Aorta (tissue), 5 donors: ENCODE results near the gene PLXNA2. TPM values are rescaled to one million over a fixed set of nuclear protein-coding genes. Genes with fewer than 3 reads are reported as not detected.

Source experiments
- ATAC-seq: fragments of 200-7000 bp; cut with Tn5 transposase; one replicate; pipeline ENCODE4 v1.9.1; 2022; ENCODE audit warnings: moderate library complexity; ENCODE audit not compliant: low FRiP score
- DNase-seq, 2 donors: peaks; one replicate each; pipeline ENCODE4 v3.0.0-alpha.2; 2020
- H3K27ac ChIP-seq, 2 donors: one replicate each; pipeline ENCODE4 v1.5.1; 2013; ENCODE audit warnings: low read length in 2 of 2, mild to moderate bottlenecking in 2 of 2, moderate library complexity in 2 of 2, control low read depth in 1 of 2, inconsistent platforms in 1 of 2, low read depth in 1 of 2
- H3K27me3 ChIP-seq, 2 donors: one replicate each; pipeline ENCODE4 v1.6.1; 2013; ENCODE audit warnings: control low read depth in 1 of 2, low read length in 1 of 2, mild to moderate bottlenecking in 1 of 2, moderate library complexity in 1 of 2; ENCODE audit not compliant: insufficient read depth in 2 of 2, control insufficient read depth in 1 of 2
- H3K36me3 ChIP-seq, 2 donors: one replicate each; pipeline ENCODE4 v1.6.1; 2013; ENCODE audit warnings: control low read depth in 1 of 2, low read length in 1 of 2, mild to moderate bottlenecking in 1 of 2; ENCODE audit not compliant: insufficient read depth in 2 of 2, control insufficient read depth in 1 of 2
- H3K4me1 ChIP-seq, 2 donors: one replicate each; pipeline ENCODE4 v1.6.1; 2013; ENCODE audit warnings: low read length in 2 of 2, control low read depth in 1 of 2, mild to moderate bottlenecking in 1 of 2, moderate library complexity in 1 of 2; ENCODE audit not compliant: insufficient read depth in 2 of 2, control insufficient read depth in 1 of 2
- H3K4me3 ChIP-seq, 2 donors: one replicate each; pipeline ENCODE4 v1.5.1; 2013; ENCODE audit warnings: low read length in 2 of 2, control low read depth in 1 of 2, mild to moderate bottlenecking in 1 of 2
- H3K9me3 ChIP-seq: one replicate; pipeline ENCODE4 v1.6.1; 2013; ENCODE audit warnings: mild to moderate bottlenecking, low read length; ENCODE audit not compliant: control insufficient read depth
- WGBS, 2 donors: extraction: QIAGEN DNeasy Blood & Tissue Kit; methylation state at CpG; one replicate each; pipeline ENCODE4 v1.1.7; 2013; 5-methylcytosine and 5-hydroxymethylcytosine counted together
- intact Hi-C, 2 donors: fragments of 100-400 bp; cut with DNase I; formaldehyde crosslinking; loops; one replicate each; pipeline versions ENCODE4 v1.14.2 to v1.15.0; 2022
- polyA plus RNA-seq, 2 donors: library from polyadenylated mRNA; stranded (reverse); fragments of 200-250 nt; gene quantifications; one replicate each; pipeline ENCODE4 v1.2.3, GENCODE V29; 2013
- total RNA-seq, 2 donors: library from RNA; stranded (reverse); fragmentation: NEBNext Ultra II Directional; extraction: Animal tissue kit (Norgen Biotek cat#: 25700); gene quantifications; one replicate each; pipeline ENCODE4 v1.2.1, GENCODE V29; 2021
- donor health status: healthy with polysubstance abuse.
- donor health status: Bipolar disorder and iron deficiency.
- donor health status: DM: no; HTN: no; CAD: no.
- donor health status: DM: no; HTN: no; CAD: no.
- donor health status: DM: yes; HTN: yes; CAD: no.

PLXNA2 gene
- total and polyA plus RNA-seq, 4 donors: 2.9 to 37.3 (median 30.0) TPM

GRCh38 chr1:208218237-208219097 is 25.7 kb downstream of the PLXNA2 start:
- 42 to 51% methylated on average over 12 of the region's 12 CpGs for WGBS, 2 donors
- intact Hi-C loops: no loop called here
- no peak for ATAC-seq
- H3K27me3 ChIP-seq: no peaks in the 10 kb centered on the region
- peaks cover 0 to 5% of the 10 kb centered on the region in 2 donors for H3K36me3 ChIP-seq
- DNase-seq: no peak
- peak overlapping the region; percentile 68 to 88 for H3K27ac ChIP-seq
- no peak overlapping the region for H3K4me3 ChIP-seq
- no peaks in the 10 kb centered on the region for H3K9me3 ChIP-seq
- peaks cover 10 to 13% of the 10 kb centered on the region in 2 donors for H3K4me1 ChIP-seq

DNA sequence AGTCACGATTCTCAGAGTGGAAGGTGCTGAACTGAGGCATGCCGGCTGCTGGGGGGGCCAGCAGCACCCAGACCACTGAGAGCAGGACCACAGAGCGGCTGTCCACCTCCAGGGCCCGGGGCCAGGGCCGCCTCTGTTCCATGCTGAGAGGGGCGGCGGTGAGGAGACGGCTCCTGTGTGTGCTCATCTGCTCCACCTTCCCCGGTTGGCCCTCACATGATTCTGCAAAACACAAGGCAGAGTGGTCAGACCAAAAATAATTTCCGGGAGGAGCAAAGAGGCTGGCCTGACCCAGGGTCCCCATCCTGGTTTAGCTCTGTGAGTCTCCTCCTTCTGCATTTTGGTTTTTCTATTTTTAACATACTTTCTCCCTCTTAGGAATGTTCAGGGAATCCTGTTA is 26.4 kb downstream of the PLXNA2 start:
- no peaks in the 10 kb centered on the region for H3K9me3 ChIP-seq
- WGBS, 2 donors: 54 to 56% methylated on average over 10 of the region's 10 CpGs
- peak; percentile 44 for ATAC-seq
- H3K36me3 ChIP-seq: peaks cover 0 to 5% of the 10 kb centered on the region in 2 donors
- peaks cover 10 to 13% of the 10 kb centered on the region in 2 donors for H3K4me1 ChIP-seq
- intact Hi-C loops: loop anchor here in 1 of 2 donors (1.0 kb wide), 1 partner anchor 10 kb away; no protein-coding TSS in a partner anchor
- H3K27ac ChIP-seq: peak overlapping the region; percentile 6 to 78
- H3K27me3 ChIP-seq: no peaks in the 10 kb centered on the region
- H3K4me3 ChIP-seq: no peak overlapping the region
- no peak for DNase-seq

DNA sequence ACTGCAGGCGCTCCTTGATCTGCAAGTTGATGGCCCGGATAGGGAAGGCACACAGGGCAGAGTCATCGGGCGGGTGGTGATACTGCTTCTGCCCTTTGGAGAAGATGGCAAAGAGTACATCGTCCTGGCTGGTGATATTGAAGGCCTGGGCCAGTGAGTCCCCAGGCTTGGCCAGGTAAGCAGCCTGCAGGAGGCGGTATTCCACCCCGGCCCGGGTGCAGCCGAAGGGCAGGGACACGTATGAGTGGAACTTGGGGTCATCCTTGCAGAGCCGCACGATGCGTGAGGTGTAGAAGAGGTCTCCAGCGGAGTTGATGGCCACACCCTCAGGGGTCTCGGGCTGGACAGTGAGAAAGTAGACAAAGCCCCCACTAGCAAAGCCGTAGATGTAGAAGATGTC is 27.4 kb downstream of the PLXNA2 start:
- no peak for DNase-seq
- intact Hi-C loops: loop anchor here in 1 of 2 donors (1.0 kb wide), 1 partner anchor 10 kb away; no protein-coding TSS in a partner anchor
- Histone ChIP-seq H3K36me3 (peaks cover 0 to 5% of the 10 kb centered on the region in 2 donors), H3K4me1 (peaks cover 10 to 13% of the 10 kb centered on the region in 2 donors), H3K9me3 (no peaks in the 10 kb centered on the region), H3K4me3 (no peak overlapping the region), H3K27me3 (no peaks in the 10 kb centered on the region), H3K27ac (no peak overlapping the region)
- WGBS, 2 donors: 96 to 98% methylated on average over 16 of the region's 16 CpGs
- ATAC-seq: no peak

DNA sequence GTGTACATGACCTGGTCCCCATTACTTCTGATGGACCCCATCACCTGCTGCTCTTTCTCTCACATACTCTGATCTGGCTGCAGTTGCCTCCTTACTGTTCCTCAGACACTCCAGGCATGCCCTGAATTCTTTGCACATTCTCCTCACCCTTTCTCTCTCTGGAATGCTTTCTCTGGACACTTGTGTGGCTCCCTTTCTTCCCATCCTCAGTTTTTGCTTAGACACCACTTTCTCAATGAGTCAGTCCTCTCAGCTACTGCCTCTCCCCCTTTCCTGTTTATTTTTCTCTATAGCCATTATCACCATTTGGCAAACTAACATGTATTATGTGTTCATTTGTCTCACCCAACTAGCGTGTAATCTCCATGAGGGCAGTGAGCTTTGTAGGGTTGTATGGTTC is 28.1 kb downstream of the PLXNA2 start:
- Histone ChIP-seq H3K36me3 (peaks cover 0 to 5% of the 10 kb centered on the region in 2 donors), H3K27me3 (no peaks in the 10 kb centered on the region), H3K4me3 (no peak overlapping the region), H3K27ac (no peak overlapping the region), H3K9me3 (no peaks in the 10 kb centered on the region), H3K4me1 (peaks cover 8 to 13% of the 10 kb centered on the region in 2 donors)
- 78 to 89% methylated on average over 1 of the region's 1 CpG for WGBS, 2 donors
- ATAC-seq (no peak), DNase-seq (no peak)
- intact Hi-C loops: no loop called here

GRCh38 chr1:208215393-208215792 is 28.8 kb downstream of the PLXNA2 start:
- Histone ChIP-seq H3K4me1 (peaks cover 7 to 8% of the 10 kb centered on the region in 2 donors), H3K4me3 (no peak overlapping the region), H3K27me3 (no peaks in the 10 kb centered on the region), H3K9me3 (no peaks in the 10 kb centered on the region), H3K36me3 (peaks cover 0 to 5% of the 10 kb centered on the region in 2 donors), H3K27ac (no peak overlapping the region)
- intact Hi-C loops: no loop called here
- no peak for DNase-seq
- no peak for ATAC-seq

DNA sequence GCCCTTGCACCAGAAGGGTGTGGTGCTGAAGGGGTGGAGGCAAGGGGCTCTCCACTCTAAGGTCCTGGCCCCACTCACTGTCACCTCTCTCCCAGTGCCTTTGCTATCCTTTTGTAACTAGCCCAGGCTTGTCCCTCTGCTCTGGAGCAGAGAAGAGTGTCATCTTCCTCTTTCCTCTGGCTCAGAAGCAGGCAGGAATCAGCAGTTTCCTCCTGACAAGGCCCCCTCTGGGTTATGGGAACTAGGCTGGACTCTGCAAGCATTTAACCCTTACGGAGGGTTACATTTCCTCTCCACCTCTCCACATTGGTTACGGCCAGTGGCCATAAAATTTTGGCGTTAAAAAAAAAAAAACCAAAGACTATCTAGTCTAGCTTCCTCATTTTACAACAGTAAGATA is 30.4 kb downstream of the PLXNA2 start:
- H3K36me3 ChIP-seq: peaks cover 0 to 8% of the 10 kb centered on the region in 2 donors
- H3K9me3 ChIP-seq: no peaks in the 10 kb centered on the region
- no peak overlapping the region for H3K4me3 ChIP-seq
- no peaks in the 10 kb centered on the region for H3K27me3 ChIP-seq
- DNase-seq (no peak), ATAC-seq (no peak)
- H3K27ac ChIP-seq: no peak overlapping the region
- 78 to 87% methylated on average over 3 of the region's 3 CpGs for WGBS, 2 donors
- intact Hi-C loops: no loop called here
- peaks cover 2 to 3% of the 10 kb centered on the region in 2 donors for H3K4me1 ChIP-seq

DNA sequence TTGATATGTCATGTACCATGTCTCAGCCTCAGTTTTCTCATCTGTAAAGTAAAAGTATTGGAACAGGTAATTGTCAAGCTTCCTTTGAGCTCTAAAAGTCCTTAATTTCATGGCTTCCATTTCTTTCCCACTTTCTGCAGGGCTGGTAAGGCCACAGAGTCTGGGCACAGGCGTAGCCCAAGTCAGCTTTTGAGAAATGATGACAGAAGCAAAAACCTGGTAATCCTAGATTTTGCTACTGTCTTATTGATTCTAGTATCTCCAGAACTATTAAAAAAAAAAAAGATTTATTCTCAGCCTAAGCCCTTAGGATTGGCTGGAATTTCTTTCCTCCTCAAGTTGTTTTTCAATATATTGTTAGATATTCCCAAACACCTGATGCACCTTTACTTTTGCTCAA is 31.3 kb downstream of the PLXNA2 start:
- no peaks in the 10 kb centered on the region for H3K4me1 ChIP-seq
- intact Hi-C loops: no loop called here

GRCh38 chr1:208211921-208212843 is 32.0 kb downstream of the PLXNA2 start:
- Histone ChIP-seq H3K27me3 (no peaks in the 10 kb centered on the region), H3K9me3 (no peaks in the 10 kb centered on the region), H3K4me3 (no peak overlapping the region), H3K36me3 (peaks cover 0 to 8% of the 10 kb centered on the region in 2 donors), H3K4me1 (no peaks in the 10 kb centered on the region), H3K27ac (no peak overlapping the region)
- ATAC-seq (no peak), DNase-seq (no peak)
- intact Hi-C loops: no loop called here
- 61 to 64% methylated on average over 8 of the region's 8 CpGs for WGBS, 2 donors

More for the DNA sequence above, 31.3 kb downstream of the PLXNA2 start:
- DNase-seq: no peak
- H3K27me3 ChIP-seq: no peaks in the 10 kb centered on the region
- ATAC-seq: no peak
- H3K27ac ChIP-seq: no peak overlapping the region
- no peak overlapping the region for H3K4me3 ChIP-seq
- H3K9me3 ChIP-seq: no peaks in the 10 kb centered on the region
- 94 to 95% methylated on average over 1 of the region's 1 CpG for WGBS, 2 donors
- peaks cover 0 to 8% of the 10 kb centered on the region in 2 donors for H3K36me3 ChIP-seq
